ENCODE measurements around the gene ZNF189.

DNA sequence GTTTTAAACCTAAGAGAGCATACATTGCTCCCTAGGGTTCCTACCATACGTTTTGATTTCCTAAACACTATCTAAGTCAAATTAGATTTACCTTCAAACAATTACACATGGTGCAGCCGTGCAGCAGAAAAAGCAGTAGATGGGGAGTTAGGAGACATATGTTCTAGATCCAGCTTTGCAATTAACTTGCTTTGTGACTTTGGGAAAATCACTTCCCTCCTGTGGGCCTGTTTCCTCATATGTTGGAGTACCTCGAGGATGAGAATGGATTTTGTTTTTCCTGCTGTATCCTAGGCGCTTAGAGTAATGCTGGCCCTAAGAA, 944 bp upstream of the ZNF189 start:
- TF ChIP-seq, protein P1, sequence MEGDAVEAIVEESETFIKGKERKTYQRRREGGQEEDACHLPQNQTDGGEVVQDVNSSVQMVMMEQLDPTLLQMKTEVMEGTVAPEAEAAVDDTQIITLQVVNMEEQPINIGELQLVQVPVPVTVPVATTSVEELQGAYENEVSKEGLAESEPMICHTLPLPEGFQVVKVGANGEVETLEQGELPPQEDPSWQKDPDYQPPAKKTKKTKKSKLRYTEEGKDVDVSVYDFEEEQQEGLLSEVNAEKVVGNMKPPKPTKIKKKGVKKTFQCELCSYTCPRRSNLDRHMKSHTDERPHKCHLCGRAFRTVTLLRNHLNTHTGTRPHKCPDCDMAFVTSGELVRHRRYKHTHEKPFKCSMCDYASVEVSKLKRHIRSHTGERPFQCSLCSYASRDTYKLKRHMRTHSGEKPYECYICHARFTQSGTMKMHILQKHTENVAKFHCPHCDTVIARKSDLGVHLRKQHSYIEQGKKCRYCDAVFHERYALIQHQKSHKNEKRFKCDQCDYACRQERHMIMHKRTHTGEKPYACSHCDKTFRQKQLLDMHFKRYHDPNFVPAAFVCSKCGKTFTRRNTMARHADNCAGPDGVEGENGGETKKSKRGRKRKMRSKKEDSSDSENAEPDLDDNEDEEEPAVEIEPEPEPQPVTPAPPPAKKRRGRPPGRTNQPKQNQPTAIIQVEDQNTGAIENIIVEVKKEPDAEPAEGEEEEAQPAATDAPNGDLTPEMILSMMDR (conservative IDR thresholded peaks at IDR 0.05 in 1 of 2, IDR thresholded peaks at IDR 0.05 in 1 of 2; ENCODE audit: extremely low read depth in 1 of 2, insufficient read depth in 1 of 2, low read depth in 1 of 2, low read length in 2 of 2) = no peak
- TF ChIP-seq EZH2 (IDR thresholded peaks at IDR 0.05; ENCODE audit: borderline replicate concordance, low read length) = no peak

Data from mammary epithelial cell (primary cell).